ENCODE measurements around the gene DNAH10.

DNAH10 gene

DNA sequence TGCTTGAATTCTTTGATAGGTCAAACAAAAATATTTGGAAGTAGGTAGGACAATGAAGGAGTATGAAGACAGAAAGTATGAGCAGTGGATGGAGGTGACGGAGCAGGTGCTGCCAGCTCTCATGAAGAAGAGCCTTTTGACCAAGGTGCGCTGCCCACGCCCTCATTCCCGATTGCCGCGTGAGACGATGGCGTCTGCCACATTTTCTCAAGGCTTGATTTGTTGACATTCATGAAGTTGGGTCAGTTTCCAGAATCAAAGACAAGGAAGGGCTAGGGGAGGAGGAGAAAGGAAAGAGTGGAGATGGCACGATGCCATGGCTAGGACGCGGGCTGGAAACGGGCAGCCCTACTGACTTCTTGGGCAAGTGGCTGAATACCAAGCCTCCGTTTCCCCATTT lies 37.1 kb downstream of the DNAH10 start:
- no peak for DNase-seq (ENCODE audit: low spot score)

DNA sequence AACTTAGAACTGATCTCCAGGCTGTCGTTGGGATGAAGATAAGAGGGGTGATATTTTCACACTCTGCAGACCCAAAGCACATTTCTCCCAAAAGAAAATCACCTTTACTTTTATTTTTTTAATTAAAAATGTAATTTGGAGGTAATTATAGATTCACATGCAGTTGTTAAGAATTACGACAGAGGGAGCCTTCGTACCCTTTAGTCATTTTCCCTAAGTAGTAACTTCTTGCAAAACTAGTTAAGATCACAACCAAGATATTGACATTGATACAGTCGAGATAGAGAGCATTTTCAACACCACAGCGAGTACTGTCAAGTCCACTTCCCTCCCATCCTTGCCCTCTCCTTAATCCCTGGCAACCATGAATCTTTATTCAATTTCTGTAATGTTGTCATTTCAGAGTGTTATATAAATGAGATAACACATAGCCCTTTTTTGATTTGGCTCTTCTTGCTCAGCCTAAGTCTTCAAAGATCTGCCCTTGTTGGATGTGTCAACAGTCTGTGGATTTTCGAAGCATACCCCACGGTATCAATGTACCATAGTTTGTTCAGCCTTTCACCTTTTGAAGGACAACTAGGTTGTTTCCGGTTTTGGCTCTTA lies 39.6 kb downstream of the DNAH10 start:
- DNase-seq (ENCODE audit: low spot score), result peak; percentile 59

DNA sequence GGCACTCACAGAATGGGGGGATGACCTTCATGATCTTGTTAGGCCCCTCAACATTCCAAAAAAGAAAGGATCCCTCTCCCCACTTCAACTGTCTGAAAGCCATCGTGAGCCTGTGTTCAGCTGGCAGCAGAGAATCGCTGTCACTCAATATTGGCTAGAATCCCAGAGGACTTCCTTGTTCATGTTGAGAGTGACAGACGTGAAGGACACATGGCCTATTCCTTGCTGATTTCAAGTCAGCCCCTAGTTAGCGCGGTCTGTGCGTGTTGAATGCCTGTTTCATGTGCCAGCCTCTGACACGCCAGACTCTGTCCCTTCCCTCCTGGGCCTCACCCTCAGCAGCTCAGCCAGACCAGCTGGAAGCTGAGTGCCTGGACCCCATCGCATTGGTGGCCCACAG lies 43.1 kb downstream of the DNAH10 start:
- DNase-seq (ENCODE audit: low spot score), result no peak

GRCh38 chr12:123807002-123807401 lies 44.9 kb downstream of the DNAH10 start:
- DNase-seq (ENCODE audit: low spot score), result no peak

GRCh38 chr12:123807670-123808069 lies 45.6 kb downstream of the DNAH10 start:
- no peak for DNase-seq (ENCODE audit: low spot score)

- DNase-seq (ENCODE audit: low spot score), result no peak
Measured at GRCh38 chr12:123808167-123808566, 46.1 kb downstream of the DNAH10 start.

GRCh38 chr12:123813349-123813748 lies 51.2 kb downstream of the DNAH10 start:
- no peak for DNase-seq (ENCODE audit: low spot score)

DNA sequence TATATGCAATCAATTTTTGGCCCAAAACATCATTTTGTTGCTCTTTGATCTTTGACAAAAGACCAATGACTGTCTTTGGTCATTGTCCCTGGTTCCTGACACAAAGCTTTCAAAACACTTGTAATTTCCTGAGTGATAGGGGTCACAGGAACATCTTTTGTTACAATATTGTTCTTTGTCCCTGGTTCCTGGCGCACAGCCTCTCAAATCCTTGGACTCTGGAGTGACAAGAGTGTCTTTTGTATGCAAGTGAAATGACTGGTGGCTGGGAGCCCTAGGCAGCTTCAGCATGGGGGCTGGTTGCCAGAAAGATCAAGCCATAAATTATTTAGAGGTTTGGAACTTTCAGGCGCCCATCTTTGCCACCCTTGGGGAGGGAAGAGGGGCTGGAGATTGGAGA lies 53.9 kb downstream of the DNAH10 start:
- no peak for DNase-seq (ENCODE audit: low spot score)

- no peak for DNase-seq (ENCODE audit: low spot score)
Measured at GRCh38 chr12:123816896-123817537, 54.9 kb downstream of the DNAH10 start.

DNA sequence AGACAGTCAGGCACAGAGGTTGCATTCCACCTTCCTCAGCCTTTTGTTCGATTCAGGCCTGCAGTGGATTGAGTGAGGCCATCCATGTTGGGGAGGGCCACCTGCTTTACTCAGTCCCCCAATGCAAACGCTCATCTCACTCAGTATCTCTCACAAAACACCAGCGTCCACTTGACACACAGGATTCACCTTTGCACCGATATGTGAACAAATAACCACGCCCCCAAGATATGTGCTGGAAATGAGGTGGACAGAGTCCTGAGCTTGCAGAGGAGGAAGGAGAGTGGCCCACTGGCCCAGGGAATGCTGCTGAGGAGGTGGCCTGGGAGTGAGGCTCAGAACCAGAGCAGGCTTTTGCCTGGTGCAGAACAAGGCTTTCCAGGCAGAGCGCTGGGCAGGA lies 60.7 kb downstream of the DNAH10 start:
- no peak for DNase-seq (ENCODE audit: low spot score)

DNA sequence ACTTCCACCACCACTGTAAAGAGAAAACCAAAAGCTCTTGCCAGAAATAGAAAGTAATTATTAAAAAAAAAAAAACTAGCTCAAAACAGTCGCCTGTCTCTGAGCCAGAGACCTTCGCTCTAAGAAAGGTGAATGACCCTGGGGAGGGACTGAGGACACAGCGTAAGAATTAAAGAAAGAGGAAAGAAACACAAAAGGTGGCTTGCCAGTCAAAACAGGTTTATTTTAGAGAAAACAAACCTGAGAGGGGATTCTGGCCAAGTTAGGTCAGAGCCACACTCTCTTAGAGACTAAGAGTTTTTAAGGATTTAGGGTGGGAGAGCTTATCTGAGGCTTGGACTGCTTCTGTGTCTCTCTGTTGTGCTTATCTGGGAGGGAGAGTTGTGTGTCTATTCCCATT lies 66.0 kb downstream of the DNAH10 start:
- no peak for DNase-seq (ENCODE audit: low spot score)

GRCh38 chr12:123828854-123829547 lies 66.9 kb downstream of the DNAH10 start:
- no peak for DNase-seq (ENCODE audit: low spot score)

GRCh38 chr12:123829561-123829960 lies 67.5 kb downstream of the DNAH10 start:
- no peak for DNase-seq (ENCODE audit: low spot score)

DNA sequence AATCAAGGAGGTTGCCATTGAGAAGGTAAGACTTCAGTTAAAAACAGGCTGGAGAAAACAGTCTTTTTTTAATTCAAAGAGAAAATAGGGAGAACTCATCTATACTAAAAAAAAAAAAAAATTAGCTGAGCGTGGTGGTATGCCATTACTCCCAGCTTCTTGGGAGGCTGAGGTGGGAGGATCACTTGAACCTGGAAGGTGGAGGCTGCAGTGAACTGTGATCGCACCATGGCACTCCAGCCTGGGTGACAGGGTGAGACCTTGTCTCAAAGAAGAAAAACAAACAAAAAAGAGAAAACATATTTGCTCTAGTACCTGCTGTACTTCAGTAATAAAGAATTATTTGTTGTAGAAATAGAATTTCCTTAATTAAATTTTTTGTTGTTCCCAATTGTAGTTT lies 68.6 kb downstream of the DNAH10 start:
- DNase-seq (ENCODE audit: low spot score), result no peak

- DNase-seq (ENCODE audit: low spot score), result no peak
Measured at GRCh38 chr12:123832052-123832451, 70.0 kb downstream of the DNAH10 start.

DNA sequence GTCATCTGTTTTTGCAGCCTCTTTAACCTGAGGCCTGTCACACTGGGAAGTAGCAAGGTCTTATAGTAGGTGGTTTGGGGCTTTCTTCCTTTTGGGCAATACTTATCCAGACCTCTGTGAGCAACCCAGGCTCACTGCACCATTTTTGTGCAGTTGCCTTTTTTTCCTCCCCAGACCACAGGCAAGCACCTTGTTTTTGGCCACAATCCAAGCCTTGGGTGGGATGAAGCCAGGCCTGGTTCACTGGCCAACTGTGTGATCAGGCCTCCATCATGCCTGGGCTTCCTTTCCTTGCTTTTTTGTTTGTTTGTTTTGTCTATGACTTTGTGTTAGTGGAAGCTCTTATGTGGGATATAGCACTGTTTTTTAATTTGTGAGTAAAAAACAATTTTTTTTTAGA lies 71.7 kb downstream of the DNAH10 start:
- DNase-seq (ENCODE audit: low spot score), result no peak

DNA sequence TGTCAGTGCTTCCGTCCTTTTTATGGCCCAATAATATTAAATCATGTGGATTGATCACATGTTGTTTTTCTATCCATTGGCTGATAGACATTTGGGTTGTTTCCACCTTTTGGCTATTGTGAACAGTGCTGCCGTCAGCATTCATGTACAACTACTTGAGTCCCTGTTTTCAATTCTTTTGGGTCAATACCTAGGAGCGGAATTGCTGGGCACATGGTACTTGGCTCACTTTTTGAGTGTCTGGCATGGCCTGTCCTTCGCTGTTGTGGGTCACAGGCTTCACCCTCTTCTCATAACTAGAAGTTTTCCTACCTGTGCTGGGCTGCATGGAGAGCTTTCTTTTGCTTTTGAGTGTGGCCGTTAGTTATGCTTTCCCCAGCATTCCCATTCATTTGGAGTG lies 72.7 kb downstream of the DNAH10 start:
- no peak for DNase-seq (ENCODE audit: low spot score)

- DNase-seq (ENCODE audit: low spot score), result no peak
Measured at GRCh38 chr12:123836292-123836691, 74.2 kb downstream of the DNAH10 start.

- DNase-seq (ENCODE audit: low spot score), result no peak
Measured at GRCh38 chr12:123839826-123840225, 77.7 kb downstream of the DNAH10 start.

DNA sequence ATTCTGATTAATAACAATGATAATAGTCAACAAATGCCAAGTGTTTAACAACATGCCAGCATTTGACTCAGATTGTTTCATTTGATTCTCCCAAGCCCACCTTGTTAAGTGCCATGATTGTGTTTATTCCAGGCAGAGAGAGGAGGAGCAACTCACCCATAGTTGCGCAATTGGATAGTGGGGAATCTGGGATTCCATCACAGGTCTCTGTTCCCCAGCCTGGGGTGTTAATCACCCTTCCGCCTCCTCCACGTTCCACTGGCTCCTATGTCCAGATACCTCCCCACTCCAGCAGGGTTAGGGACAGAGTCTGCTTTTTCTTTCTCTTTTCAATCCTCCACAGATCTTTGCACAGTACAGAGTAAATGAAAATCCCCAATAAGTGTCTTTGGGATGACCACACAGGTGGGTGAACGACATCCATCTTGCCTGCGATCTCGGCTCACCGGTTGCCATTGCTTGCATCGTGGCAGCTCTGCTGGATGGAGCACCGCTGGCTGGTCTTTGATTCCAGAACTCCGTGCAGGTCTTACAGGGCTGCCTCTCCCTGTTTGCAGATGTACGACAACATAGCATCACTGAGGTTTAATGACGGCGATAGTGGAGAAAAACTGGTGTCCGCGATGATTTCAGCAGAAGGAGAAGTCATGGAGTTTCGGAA lies 78.8 kb downstream of the DNAH10 start:
- DNase-seq (ENCODE audit: low spot score), result no peak

DNA sequence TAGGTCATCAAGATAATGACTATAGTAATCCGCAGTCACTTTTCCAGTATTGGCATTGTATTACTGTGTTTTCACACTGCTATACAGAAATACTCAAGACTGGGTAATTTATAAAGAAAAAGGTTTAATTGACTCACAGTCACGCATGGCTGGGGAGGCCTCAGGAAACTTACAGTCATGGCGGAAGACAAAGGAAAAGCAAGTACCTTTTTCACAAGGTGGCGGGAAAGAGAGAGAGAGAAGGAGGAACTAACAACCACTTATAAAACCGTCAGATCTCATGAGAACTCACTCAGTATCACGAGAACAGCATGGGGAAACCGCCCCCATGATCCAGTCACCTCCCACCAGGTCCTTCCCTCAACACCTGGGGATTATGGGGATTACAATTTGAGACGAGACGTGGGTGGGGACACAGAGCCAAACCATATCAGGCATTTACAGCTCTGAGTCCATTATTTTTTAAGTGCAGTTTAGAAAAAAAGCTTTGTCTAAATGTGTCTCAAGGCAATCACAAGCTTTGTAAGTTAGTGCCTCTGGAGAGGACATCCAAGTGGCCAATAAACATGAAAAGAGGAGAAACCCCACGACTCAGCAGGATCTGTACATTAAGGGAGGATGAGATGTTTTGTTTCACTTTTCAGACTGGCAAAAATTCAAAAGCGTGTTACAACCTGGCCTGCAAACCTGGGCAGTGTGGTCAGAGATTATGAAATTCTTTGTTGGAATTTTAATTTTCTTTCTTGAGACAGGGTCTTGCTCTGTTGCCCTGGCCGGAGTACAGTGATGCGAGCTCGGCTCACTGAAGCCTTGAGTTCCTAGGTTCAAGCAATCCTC lies 82.0 kb downstream of the DNAH10 start:
- DNase-seq (ENCODE audit: low spot score), result no peak

GRCh38 chr12:123845881-123846280 lies 83.8 kb downstream of the DNAH10 start:
- DNase-seq (ENCODE audit: low spot score), result no peak
